Measurements from ENCODE around the gene ORAI1. TPM values are rescaled to one million over a fixed set of nuclear protein-coding genes. Genes with fewer than 3 reads are reported as not detected.
"Not testable (repeated sequence)": the region's sequence is repeated elsewhere in the genome, so short reads cannot be mapped to it uniquely, and the experiment has no call there.

ORAI1 gene
- total RNA-seq, 1 donor from 2014 or later = 5.6 TPM

DNA sequence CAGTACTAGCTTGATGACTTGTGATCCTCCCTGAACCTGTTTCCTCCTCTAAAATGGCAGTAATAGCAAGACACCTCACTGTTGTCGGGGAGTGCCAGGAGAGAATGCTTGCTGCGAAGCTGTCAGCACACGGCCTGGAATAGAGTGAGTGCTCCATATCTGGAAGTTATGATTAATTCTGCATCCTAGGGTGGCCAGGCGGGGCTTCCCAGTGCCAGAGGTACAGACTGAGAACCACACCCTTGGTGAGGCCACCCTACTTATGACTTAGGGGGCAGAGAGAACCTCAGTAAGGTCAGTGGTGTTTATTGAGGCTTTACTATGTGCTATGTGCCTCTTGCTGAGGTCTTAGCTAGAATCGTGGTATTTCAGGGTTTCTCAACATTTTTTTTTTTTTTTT, 23.0 kb downstream of the ORAI1 start:
- no peak for DNase-seq

DNA sequence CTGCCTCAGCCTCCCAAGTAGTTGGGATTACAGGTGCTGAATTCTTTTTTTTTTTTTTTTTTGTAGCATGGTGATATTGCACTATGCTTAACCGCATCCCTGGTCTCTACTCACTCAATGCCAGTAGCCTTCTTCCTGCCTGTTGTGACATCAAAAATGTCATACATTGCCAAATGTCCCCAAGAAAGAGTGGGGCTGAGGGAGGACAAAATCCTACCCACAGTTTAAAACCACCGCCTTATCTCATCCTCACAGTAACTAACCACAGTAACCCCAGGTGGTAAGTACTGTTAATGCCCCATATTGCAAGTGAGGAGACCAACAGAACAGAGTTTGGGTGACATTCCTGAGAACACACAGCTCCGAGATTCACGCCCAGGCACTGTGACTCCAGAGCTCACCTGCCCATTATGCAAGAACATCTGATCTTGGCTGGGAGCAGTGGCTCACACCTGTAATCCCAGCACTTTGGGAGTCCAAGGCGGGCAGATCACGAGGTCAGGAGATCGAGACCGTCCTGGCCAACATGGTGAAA, 23.6 kb downstream of the ORAI1 start:
- DNase-seq = no peak

DNA sequence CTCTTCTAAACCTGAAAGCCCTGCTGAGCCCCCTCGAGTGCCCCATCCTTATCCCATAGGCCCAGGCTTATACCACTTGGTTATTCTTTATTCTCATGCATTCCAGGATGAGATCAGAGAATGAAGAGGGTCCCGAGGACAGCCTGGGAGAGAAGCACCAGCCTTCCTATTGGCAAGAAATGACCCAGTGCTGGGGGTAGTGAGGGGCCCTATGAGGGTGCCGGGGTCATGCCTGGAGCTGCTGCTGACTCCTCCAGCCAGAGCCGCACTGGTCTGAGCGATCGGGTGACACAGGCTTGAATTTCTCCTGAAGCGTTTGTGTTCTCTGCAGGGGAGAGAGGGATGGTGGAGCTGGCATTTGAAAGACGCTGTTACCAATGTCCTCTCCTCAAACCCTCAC, 25.0 kb downstream of the ORAI1 start:
- no peak for DNase-seq

DNA sequence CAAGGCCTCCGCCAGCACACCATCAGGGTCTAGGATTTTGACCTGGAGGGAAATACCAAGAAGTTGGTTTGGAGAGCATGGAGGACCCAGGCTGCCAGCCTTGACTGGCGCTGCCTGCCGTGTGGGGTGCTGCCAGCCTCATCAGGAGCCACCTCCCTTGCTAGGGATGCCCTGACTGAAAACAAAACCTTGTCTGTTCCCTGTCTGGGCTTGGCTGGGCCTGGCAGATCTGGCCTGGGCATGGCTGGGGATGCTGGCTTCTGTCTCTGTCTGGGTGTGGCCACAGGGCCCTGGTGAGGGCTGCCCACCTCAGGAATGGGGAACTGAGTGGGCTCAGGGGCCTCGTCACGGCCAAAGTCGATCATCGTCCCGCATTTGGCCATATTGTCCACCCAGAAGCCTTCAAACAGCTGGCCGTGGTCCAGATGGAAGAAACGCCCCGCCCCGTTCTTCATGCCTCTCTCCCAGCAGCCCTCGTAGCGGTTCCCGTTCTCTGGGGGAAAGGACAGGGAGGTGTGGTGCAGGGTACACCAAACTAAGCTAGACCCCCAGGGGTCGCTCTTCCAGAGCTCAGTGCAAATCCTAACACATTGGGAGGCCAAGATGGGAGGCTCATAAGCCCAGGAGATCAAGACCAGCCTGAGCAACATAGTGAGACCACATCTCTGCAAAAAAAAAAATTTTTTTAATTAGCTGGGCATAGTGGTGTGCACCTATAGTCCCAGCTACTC, 26.6 kb downstream of the ORAI1 start:
- no peak for DNase-seq

DNA sequence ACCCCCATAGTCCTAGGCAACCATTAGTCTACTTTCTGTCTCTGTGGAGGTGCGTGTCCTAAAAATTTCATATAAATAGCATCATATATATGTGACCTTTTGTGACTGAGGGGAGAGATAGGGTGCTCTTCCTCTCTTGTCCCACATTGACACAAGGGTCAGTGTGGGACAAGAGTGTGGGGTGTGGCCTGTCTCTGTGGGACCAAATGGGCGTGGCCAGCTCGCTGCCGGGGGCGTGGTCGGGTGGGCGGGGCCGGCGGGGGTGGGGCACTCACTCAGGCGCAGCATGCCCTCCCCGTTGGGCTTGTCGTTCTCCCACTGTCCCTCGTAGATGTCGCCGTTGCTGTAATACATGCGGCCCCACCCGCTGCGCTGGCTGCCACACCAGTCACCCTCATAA, 27.7 kb downstream of the ORAI1 start:
- no peak for DNase-seq

DNA sequence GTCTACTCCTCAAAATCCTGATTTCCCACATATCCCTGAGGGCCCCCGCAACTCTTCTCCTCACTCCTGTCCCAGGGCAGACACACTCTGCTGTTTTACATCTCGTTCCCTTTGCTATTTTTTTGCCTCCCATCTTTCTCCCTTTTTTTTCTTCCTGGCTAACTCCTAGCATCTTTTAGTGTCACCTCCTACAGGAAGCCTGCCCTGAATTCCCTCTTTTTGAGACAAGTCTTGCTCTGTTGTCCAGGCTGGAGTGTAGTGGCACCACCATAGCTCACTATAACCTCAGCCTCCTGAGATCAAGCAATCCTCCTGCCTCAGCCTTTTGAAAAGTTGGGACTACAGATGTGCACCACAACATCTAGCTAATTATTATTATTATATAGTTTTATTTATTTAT, 29.8 kb downstream of the ORAI1 start:
- DNase-seq = no peak

DNA sequence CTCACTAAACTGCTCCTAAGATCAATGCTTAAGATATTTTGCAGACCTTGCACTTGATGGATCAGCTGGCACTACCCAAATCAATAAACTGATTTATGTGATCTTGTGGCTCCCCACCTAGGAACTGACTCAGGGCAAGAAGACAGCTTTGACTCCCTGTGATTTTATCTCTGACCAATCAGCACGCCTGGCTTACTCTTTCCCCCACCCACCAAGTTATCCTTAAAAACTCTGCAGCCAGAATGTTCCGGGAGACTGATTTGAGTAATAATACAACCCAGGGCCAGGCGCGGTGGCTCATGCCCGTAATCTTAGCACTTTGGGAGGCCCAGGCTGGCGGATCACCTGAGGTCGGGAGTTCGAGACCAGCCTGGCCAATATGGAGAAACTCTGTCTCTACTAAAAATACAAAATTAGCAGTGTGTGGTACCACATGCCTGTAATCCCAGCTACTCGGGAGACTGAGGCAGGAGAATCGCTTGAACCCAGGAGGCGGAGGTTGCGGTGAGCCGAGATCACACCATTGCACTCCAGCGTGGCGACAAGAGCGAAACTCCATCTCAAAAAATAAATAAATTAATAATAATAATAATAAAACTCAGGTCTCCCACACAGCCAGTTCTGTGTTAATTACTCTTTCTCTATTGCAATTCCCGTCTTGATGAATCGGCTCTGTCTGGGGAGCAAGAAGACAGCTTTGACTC, 31.1 kb downstream of the ORAI1 start:
- no peak for DNase-seq

DNA sequence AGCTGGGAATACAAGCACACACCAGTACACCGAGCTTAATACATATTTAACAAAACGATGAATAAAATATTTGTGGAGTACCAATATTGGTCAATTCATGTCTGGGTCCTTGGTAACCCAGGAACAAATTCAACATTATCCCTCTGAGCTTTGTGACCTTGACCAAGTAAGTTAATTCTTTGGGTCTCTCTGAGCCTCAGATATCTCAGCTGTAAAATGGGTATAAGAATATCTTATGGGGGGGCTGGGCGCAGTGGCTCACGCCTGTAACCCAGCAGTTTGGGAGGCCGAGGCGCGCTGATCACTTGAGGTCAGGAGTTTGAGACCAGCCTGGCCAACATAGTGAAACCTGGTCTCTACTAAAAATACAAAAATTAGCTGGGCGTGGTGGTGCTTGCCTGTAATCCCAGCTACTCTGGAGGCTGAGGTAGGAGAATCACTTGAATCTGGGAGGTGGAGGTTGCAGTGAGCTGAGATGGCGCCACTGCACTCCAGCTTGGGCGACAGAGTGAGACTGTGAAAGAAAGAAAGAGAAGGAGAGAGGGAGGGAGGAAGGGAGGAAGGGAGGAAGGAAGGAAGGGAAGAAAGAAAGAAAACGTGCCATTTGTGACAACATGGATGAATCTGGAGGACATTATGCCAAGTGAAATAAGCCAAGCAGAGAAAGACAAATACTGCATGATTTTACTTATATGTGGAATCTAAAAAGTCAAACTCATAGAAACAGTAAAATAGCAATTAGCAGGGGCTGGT, 35.2 kb downstream of the ORAI1 start:
- DNase-seq = not testable (repeated sequence)

DNA sequence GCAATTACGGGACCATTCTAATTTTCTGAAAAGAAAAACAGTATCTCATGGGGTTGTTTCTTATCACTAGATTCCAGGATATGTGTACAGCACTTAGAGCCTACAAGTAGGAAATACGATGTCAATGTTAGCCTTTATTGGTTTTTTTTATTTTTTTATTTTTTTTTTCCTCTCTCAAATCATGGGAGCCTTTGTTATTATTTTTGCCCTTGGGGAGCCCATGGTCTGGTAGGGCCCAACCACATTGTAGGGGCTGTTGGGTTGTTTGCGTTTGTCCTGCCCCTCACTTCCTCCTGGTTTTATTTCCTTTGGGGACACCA, 37.2 kb downstream of the ORAI1 start:
- DNase-seq = no peak

DNA sequence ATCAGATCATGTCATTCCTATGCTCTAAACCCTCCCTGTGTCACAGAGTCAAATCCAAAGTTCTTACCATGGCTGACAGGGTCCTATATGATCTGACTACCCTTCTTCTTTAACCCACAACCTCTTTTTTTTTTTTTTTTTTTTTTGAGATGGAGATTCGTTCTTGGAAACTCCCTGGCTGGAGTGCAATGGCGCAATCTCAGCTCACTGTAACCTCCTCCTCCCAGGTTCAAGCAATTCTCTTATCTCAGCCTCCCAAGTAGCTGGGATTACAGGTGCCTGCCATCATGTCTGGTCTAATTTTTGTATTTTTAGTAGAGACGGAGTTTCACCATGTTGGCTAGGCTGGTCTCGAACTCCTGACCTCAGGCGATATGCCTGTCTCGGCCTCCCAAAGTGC, 40.5 kb downstream of the ORAI1 start:
- not testable (repeated sequence) for DNase-seq

DNA sequence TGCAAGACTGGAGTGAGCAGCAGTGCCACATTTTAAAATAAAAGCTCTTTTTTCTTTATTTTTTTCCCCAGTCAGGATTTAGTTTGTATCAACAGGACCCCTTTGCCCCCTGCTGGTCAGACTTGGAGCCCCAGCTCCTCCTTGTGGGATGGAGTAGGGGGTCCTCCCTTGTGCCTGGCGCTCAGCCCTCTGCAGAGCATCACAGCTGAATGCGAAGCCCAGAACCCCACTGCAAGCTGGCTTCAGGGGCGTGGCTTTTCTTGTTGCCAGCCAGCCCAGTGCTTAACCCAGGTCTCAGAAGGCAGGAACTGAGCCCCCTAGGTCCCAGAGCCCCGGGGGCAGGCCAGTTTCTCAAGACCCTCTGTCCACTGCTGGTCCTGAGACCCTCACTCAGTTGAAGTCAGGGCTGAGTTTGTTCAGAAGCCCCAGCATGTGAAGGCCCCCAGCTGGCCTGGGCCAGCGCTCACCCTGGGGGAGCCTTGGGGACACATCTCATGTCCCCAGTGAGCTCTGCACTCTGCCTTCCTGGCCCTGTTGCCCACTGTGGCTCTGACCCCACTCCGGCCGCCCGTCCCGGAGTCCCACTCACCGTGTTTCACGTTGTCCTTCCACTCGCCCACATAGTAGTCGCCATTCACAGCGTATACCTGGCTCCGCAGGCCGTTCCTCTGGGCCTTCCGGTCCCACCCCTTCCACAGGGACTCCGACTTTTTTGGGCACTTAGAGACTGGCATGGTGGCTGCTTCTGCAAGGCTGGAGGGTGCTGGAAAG, 42.6 kb downstream of the ORAI1 start:
- DNase-seq = peak; percentile 28

DNA sequence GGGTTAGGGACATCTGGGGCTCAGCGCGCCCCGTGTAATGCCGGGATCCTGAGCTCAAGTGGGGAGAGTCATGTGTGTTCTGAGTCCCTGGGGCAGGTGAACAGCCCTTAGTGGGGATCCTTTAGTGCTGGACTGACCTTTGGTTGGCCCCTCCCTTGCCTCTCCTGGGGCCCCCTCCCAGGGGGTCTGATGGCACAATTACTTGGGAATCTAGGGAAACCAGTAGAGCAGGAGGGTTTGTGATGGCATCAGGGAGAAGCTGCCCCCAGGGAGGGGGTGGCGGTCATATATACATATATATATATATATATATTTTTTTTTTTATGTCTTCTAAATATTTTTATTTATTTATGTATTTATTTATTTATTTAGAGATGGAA, 43.2 kb downstream of the ORAI1 start, which contains the start of gene MORN3:
TSS of gene MORN3 (minus strand) at position 134 of the 380 bp plus-strand sequence. CDS start 171 bp downstream, outside the sequence.
- no peak for DNase-seq

DNA sequence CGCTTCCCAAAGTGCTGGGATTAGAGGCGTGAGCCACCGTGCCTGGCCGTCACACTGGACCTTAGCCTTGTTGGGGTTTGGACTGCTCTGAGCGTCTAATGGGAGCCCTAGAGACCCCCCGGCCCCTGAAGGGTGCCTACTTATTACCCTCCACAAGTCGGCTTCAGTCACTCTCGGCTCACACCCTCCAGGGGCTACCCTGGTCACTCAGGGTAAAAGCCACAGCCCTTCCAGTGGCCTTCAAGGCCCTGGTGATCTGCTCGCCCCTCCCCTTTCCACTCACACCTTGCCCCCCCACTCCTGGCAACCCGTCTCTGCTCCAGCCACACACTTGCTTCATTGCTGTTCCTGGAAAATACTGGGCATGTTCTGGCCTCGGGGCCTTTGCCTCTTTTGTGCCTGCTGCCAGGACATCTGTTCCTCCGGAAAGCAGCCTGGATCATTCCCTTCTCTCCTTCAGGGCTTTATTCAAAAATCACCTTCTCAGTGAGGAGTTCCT, 46.7 kb downstream of the ORAI1 start:
- DNase-seq = peak; percentile 13

DNA sequence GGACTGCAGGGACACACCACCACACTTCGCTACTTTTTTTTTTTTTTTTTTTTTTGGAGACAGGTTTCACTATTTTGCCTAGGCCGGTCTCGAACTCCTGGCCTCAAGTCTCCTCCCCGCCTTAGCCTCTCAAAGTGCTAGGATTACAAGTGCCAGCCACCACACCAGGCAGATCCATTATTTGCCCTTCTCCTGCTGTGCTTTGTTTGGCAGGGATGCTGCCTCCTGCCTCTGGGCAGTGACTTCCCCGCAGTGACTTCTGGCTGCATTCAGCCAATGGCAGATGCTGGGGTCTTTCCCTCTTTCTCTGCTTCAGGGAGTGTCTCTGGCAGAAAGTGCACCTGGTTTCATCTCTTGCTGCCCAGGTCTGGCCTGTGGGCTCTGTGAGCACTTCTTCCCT, 49.9 kb downstream of the ORAI1 start:
- DNase-seq = no peak

DNA sequence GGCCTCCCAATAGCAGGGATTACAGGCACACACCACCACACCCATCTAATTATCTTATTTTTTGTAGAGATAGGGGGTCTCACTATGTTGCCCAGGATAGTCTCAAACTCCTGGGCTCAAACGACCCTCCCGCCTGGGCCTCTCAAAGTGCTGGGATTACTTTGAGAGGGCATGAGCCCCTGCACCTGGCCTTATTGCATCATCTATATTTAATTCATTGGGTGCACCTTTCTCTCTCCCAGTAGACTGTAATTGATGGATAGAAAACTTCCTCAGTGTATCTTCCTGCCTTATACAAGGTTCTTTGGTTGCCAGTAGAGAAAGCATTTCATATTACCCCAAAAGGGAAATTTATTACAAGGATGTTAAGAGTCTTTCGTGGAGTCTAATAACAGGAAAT, 52.0 kb downstream of the ORAI1 start:
- no peak for DNase-seq

DNA sequence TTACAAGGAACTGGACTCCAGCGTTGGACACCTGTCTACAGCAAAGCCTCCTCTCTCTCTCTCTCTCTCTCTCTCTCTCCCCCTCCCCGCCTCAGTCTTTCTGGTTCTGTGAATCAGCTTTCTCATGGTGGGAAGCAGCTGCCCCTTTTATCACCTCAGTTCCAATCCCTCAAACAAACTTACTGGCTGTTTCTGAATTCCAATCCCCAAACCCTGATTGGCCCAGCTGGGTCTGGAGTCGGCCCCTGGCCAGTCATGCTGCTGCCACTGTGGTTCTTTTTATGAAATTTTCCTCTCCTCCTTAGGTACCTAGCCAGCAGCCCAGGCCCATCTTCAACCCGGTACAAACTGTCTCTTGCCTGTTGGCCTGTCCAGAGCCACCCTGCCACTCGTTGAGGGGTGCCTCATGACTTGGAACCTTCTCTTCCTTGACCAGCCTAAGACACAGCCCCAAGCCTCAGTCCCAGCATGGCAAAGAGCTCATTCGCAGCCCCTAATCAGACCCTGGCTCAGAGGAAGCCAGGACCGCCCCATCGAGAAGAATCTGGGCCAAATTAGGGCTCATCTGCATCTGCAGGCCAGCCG, 52.5 kb downstream of the ORAI1 start:
- DNase-seq = no peak

DNA sequence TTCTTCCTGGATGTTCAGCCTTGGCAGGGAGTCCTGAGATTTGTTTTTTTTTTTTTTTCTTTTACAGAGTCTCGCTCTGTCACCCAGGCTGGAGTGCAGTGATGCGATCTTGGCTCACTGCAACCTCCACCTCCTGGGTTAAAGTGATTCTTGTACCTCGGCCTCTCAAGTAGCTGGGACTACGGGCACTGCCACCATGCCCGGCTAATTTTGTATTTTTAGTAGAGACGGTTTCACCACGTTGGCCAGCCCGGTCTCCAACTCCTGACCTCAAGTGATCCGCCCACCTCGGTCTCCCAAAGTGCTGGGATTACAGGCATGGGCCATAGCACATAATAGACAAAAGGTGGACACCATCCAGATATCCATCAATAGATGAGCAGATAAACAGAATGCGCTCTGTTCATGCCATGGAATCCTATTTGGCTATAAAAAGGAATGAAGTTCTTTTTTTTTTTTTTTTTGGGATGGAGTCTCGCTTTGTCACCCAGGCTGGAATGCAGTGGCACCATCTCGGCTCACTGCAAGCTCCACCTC, 53.4 kb downstream of the ORAI1 start:
- DNase-seq = not testable (repeated sequence)

DNA sequence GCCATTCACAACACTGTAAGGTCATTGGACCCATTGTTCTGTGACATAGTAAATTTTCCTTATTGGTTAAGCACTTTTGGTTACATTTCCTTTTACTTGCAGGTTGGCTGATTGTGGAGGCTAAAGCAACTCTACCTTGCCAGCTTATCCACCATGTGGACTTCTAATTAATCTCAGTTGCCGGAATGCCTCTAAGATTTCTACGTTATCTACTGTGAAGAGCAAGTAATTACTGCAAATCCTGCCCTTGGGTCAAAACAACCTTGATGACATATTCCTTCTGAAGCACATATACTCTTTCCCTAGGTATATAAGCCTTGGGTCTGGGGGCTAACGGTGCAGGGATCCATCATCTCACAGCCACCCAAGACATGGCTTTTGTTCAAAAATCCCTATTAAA, 62.6 kb downstream of the ORAI1 start:
- DNase-seq = no peak

DNA sequence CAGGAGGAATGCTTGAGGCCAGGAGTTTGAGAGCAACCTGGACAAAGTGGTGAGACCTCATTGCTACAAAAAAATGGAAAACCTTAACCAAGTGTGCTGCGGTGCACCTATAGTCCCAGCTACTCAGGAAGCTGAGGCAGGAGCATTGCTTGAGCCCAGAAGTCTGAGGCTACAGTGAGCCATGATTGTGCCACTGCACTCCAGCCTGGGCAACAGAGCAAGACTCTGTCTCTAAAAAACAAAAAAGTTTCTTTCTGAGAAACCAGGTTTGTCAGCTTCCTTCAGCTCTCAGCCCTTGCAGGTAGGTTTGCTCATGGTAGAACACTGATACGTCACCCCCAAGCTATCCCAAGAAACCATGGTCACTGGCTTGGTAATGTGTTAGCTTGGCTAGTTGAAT, 63.1 kb downstream of the ORAI1 start:
- no peak for DNase-seq
